Kidney (tissue), 14 donors: Measurements from ENCODE around the gene MRM1. TPM values are rescaled to one million over a fixed set of nuclear protein-coding genes. Genes with fewer than 3 reads are reported as not detected.
A peak's percentile ranks its signal among the peaks of the same experiment; 100 is the strongest.
"Not testable (repeated sequence)": the region's sequence is repeated elsewhere in the genome, so short reads cannot be mapped to it uniquely, and the experiment has no call there.

Experiments used
- DNase-seq, 5 donors: peaks; one replicate each; pipeline ENCODE4 v3.0.0-alpha.2; 2013 to 2020
- FAIRE-seq: peaks from 2 replicates; lab custom pipeline; 2012; peaks lifted over from hg19 to GRCh38; lab: Jason Lieb, UNC
- H3K27ac ChIP-seq, 2 donors: one replicate each; pipeline ENCODE4 v1.7.0; 2013; ENCODE audit warnings: low read depth in 2 of 2, low read length in 2 of 2, inconsistent platforms in 1 of 2
- H3K27me3 ChIP-seq: one replicate; pipeline ENCODE4 v1.7.1; 2013; ENCODE audit warnings: low read length, inconsistent platforms; ENCODE audit not compliant: control insufficient read depth, insufficient read depth
- H3K36me3 ChIP-seq, 3 donors: one replicate each; pipeline versions ENCODE4 v1.7.0 to v1.7.1; 2013; ENCODE audit warnings: low read length in 3 of 3, control low read depth in 1 of 3, inconsistent platforms in 1 of 3; ENCODE audit not compliant: insufficient read depth in 3 of 3, control insufficient read depth in 2 of 3
- H3K4me1 ChIP-seq, 3 donors: one replicate each; pipeline versions ENCODE4 v1.7.0 to v1.7.1; 2013; ENCODE audit warnings: low read length in 3 of 3, inconsistent platforms in 1 of 3, low read depth in 1 of 3; ENCODE audit not compliant: control insufficient read depth in 2 of 3, insufficient read depth in 2 of 3
- H3K4me3 ChIP-seq, 3 donors: one replicate each; pipeline versions ENCODE4 v1.7.0 to v1.8.1; 2013; ENCODE audit warnings: low read length in 3 of 3, control low read depth in 1 of 3, inconsistent platforms in 1 of 3
- H3K9ac ChIP-seq, 3 donors: one replicate each; pipeline versions ENCODE4 v1.7.0 to v1.7.1; 2013; ENCODE audit warnings: low read length in 3 of 3, control low read depth in 1 of 3, inconsistent platforms in 1 of 3
- H3K9me3 ChIP-seq, 3 donors: one replicate each; pipeline versions ENCODE4 v1.7.0 to v1.7.1; 2013; ENCODE audit warnings: low read length in 3 of 3, control low read depth in 1 of 3, inconsistent platforms in 1 of 3; ENCODE audit not compliant: control insufficient read depth in 2 of 3, insufficient read depth in 1 of 3
- CTCF ChIP-seq: IDR thresholded peaks from 3 replicates; pipeline ENCODE4 v1.5.1; 2012; ENCODE audit warnings: mild to moderate bottlenecking, moderate library complexity, borderline replicate concordance; ENCODE audit not compliant: insufficient read depth; ENCODE audit errors: extremely low read depth
- intact Hi-C: fragments of 100-400 bp; cut with DNase I; formaldehyde crosslinking; loops from one replicate; pipeline ENCODE4 v1.11.1; 2022
- polyA plus RNA-seq: library from polyadenylated mRNA; stranded (reverse); fragments of 350-450 nt; fragmentation: Illumina TruSeq; extraction: RNeasy Lipid Tissue Mini Kit (QIAGEN cat#74804); gene quantifications from one replicate; pipeline ENCODE4 v1.2.3, GENCODE V29; 2014; ENCODE audit warnings: low read depth, low replicate concordance; ENCODE audit not compliant: insufficient read depth
- total RNA-seq: library from RNA; stranded (reverse); fragmentation: NEBNext Ultra II Directional; extraction: Animal tissue kit (Norgen Biotek cat#: 25700); gene quantifications from one replicate; pipeline ENCODE4 v1.2.1, GENCODE V29; 2021
- donor health status: control.
- donor health status: control.
- donor health status: control.
- donor health status: control.
- donor health status: control.
- donor health status: DM: yes; HTN: yes; CAD: no.
- donor health status: Normal renal cell carcinoma (clear cell type).

MRM1 gene
- total and polyA plus RNA-seq, 2 donors from 2014 or later = 8.3 to 12.4 TPM

GRCh38 chr17:36600936-36601302 is 464 bp upstream of the MRM1 start:
- Histone ChIP-seq H3K36me3 (no peaks in the 10 kb centered on the region), H3K4me3 (peak overlapping the region; percentile 77 to 96 (median 78)), H3K9me3 (no peaks in the 10 kb centered on the region), H3K27ac (peak overlapping the region; percentile 26 to 45), H3K4me1 (peaks cover 0 to 16% (median 14%) of the 10 kb centered on the region in 3 donors), H3K9ac (peak overlapping the region; percentile 26 to 86 (median 50)), H3K27me3 (no peaks in the 10 kb centered on the region)
- intact Hi-C loops = no loop called here
- no peak for DNase-seq
- no peak for FAIRE-seq
- no peak for TF ChIP-seq CTCF

GRCh38 chr17:36602030-36602748 is 806 bp downstream of the MRM1 start:
- no peak for TF ChIP-seq CTCF
- Histone ChIP-seq H3K9ac (peak overlapping the region in 2 of 3 donors; percentile 83 to 86), H3K36me3 (no peaks in the 10 kb centered on the region), H3K27me3 (no peaks in the 10 kb centered on the region), H3K9me3 (no peaks in the 10 kb centered on the region), H3K27ac (peak overlapping the region in 1 of 2 donors; percentile 88), H3K4me1 (peaks cover 0 to 16% (median 14%) of the 10 kb centered on the region in 3 donors), H3K4me3 (peak overlapping the region; percentile 77 to 96 (median 78))
- DNase-seq (peak in 3 of 5 donors; percentile 9 to 78 (median 31)), FAIRE-seq (no peak)
- intact Hi-C loops = no loop called here

GRCh38 chr17:36602924-36603384 is 1.6 kb downstream of the MRM1 start:
- TF ChIP-seq CTCF = peak; percentile 76
- H3K27me3 ChIP-seq = no peaks in the 10 kb centered on the region
- DNase-seq (peak in 4 of 5 donors; percentile 56 to 79 (median 73)), FAIRE-seq (no peak)
- peak overlapping the region; percentile 21 to 96 (median 77) for H3K4me3 ChIP-seq
- no peaks in the 10 kb centered on the region for H3K9me3 ChIP-seq
- intact Hi-C loops = no loop called here
- peaks cover 0 to 16% (median 14%) of the 10 kb centered on the region in 3 donors for H3K4me1 ChIP-seq
- H3K36me3 ChIP-seq = no peaks in the 10 kb centered on the region
- H3K9ac ChIP-seq = peak overlapping the region in 1 of 3 donors; percentile 86
- no peak overlapping the region for H3K27ac ChIP-seq

- peaks cover 0 to 16% (median 14%) of the 10 kb centered on the region in 3 donors for H3K4me1 ChIP-seq
- H3K27me3 ChIP-seq, DNase-seq, H3K36me3 ChIP-seq, FAIRE-seq, intact Hi-C loops, H3K27ac ChIP-seq, H3K4me3 ChIP-seq, H3K9me3 ChIP-seq, H3K9ac ChIP-seq: not testable (repeated sequence)
Measured at GRCh38 chr17:36605028-36605427, 3.6 kb downstream of the MRM1 start.
